H1 (cell line): Measurements from ENCODE around the gene ERFE. TPM values are rescaled to one million over a fixed set of nuclear protein-coding genes. Genes with fewer than 3 reads are reported as not detected.

Source experiments
- CTCF ChIA-PET: fragments of 300-600 bp; sonication (Branson Sonifier 250); formaldehyde crosslinking; loops from one replicate; lab custom pipeline; 2021; ENCODE audit not compliant: partially characterized antibody; lab: Charles Lee
- POLR2A ChIA-PET: fragments of 300-600 bp; sonication (Branson Sonifier 250); formaldehyde crosslinking; loops from one replicate; lab custom pipeline; 2021; ENCODE audit warnings: inconsistent platforms; ENCODE audit not compliant: partially characterized antibody; lab: Charles Lee
- DNase-seq, 2 experiments: peaks; one replicate each; pipeline versions ENCODE4 v3.0.0 to v3.0.0-alpha.2; 2010 to 2022; ENCODE audit warnings: low spot score in 2 of 2, low read depth in 1 of 2, mixed read lengths in 1 of 2
- FAIRE-seq: peaks from 2 replicates; lab custom pipeline; 2011; peaks lifted over from hg19 to GRCh38; lab: Jason Lieb, UNC
- H2AFZ ChIP-seq: 2 replicates; pipeline ENCODE4 v1.8.1; 2012; ENCODE audit warnings: low read length, inconsistent platforms
- H2AK5ac ChIP-seq: 2 replicates; pipeline ENCODE4 v1.6.1; 2013; ENCODE audit warnings: low read depth, low read length
- H2BK120ac ChIP-seq: replicated peaks from 2 replicates; pipeline ENCODE3; 2013; ENCODE audit warnings: low read depth, low read length, inconsistent platforms
- H2BK12ac ChIP-seq: 2 replicates; pipeline ENCODE4 v1.6.1; 2013; ENCODE audit warnings: low read depth, low read length
- H2BK15ac ChIP-seq: 2 replicates; pipeline ENCODE4 v1.6.1; 2013; ENCODE audit warnings: low read length
- H2BK20ac ChIP-seq: 2 replicates; pipeline ENCODE4 v1.6.1; 2013; ENCODE audit warnings: low read length
- H2BK5ac ChIP-seq: 2 replicates; pipeline ENCODE4 v1.6.1; 2013; ENCODE audit warnings: low read depth, low read length
- H3K14ac ChIP-seq: 2 replicates; pipeline ENCODE4 v1.6.1; 2013; ENCODE audit warnings: inconsistent platforms; ENCODE audit not compliant: insufficient read length
- H3K18ac ChIP-seq: 2 replicates; pipeline ENCODE4 v1.6.1; 2013; ENCODE audit warnings: low read length; ENCODE audit errors: extremely low read depth
- H3K23ac ChIP-seq: 2 replicates; pipeline ENCODE4 v1.6.1; 2013; ENCODE audit warnings: inconsistent platforms; ENCODE audit not compliant: insufficient read length
- H3K23me2 ChIP-seq: 2 replicates; pipeline ENCODE4 v1.6.1; 2013; ENCODE audit warnings: low read depth, low read length
- H3K27ac ChIP-seq: 2 replicates; pipeline ENCODE4 v1.6.1; 2011; ENCODE audit warnings: low read depth, low read length, inconsistent platforms
- H3K27me3 ChIP-seq, 4 experiments: replicated peaks in 1 of 4; 1 replicate in 1 of 4; 2 replicates in 3 of 4; pipeline versions ENCODE4 v1.6.1 to v1.8.1; 2011 to 2013; ENCODE audit warnings: low read length in 3 of 4, mild to moderate bottlenecking in 3 of 4, inconsistent platforms in 2 of 4, mixed read lengths in 2 of 4, moderate library complexity in 1 of 4; ENCODE audit not compliant: control insufficient read depth in 3 of 4, insufficient read depth in 3 of 4; ENCODE audit errors: extremely low read depth in 1 of 4
- H3K36me3 ChIP-seq, 4 experiments: 2 replicates each; pipeline versions ENCODE4 v1.6.1 to v1.8.1; 2011 to 2013; ENCODE audit warnings: mild to moderate bottlenecking in 4 of 4, low read length in 3 of 4, moderate library complexity in 2 of 4, control low read depth in 1 of 4, inconsistent platforms in 1 of 4; ENCODE audit not compliant: insufficient read depth in 4 of 4, control insufficient read depth in 2 of 4
- H3K4ac ChIP-seq: replicated peaks from 2 replicates; pipeline ENCODE3; 2013; ENCODE audit warnings: low read length, low read depth, mixed read lengths, inconsistent platforms; ENCODE audit not compliant: insufficient read length
- H3K4me1 ChIP-seq, 4 experiments: replicated peaks in 1 of 4; 1 replicate in 1 of 4; 2 replicates in 3 of 4; pipeline versions ENCODE4 v1.6.1 to v1.8.1; 2011 to 2013; ENCODE audit warnings: low read length in 3 of 4, inconsistent platforms in 2 of 4, mixed read lengths in 1 of 4; ENCODE audit not compliant: insufficient read depth in 4 of 4, control insufficient read depth in 3 of 4
- H3K4me2 ChIP-seq, 2 experiments: 2 replicates each; pipeline versions ENCODE4 v1.6.1 to v1.8.1; 2011 to 2013; ENCODE audit warnings: low read depth in 2 of 2, low read length in 2 of 2, control low read depth in 1 of 2, inconsistent platforms in 1 of 2, mild to moderate bottlenecking in 1 of 2; ENCODE audit not compliant: insufficient read depth in 1 of 2
- H3K4me3 ChIP-seq, 4 experiments: fragments of 200-600, 300-600 bp in 1 of 4; sonication (generic), shearing (Covaris generic), sonication (Bioruptor Twin) in 1 of 4; 2 replicates each; pipeline versions ENCODE4 v1.5.1 to v1.8.1; 2011 to 2016; ENCODE audit warnings: low read length in 4 of 4, low read depth in 3 of 4, control low read depth in 2 of 4, inconsistent platforms in 2 of 4, mild to moderate bottlenecking in 2 of 4, mixed read lengths in 1 of 4, moderate library complexity in 1 of 4; ENCODE audit not compliant: insufficient read depth in 2 of 4; ENCODE audit errors: extremely low read depth in 1 of 4
- H3K56ac ChIP-seq: replicated peaks from 2 replicates; pipeline ENCODE3; 2013; ENCODE audit warnings: low read depth, mild to moderate bottlenecking, mixed read lengths, low read length, inconsistent platforms; ENCODE audit not compliant: insufficient read length
- H3K79me1 ChIP-seq: 2 replicates; pipeline ENCODE4 v1.6.1; 2013; ENCODE audit warnings: low read depth, low read length, control low read depth
- H3K79me2 ChIP-seq, 2 experiments: 2 replicates each; pipeline versions ENCODE4 v1.6.1 to v1.8.1; 2012 to 2013; ENCODE audit warnings: low read length in 2 of 2, mild to moderate bottlenecking in 2 of 2, inconsistent platforms in 1 of 2; ENCODE audit not compliant: insufficient read depth in 2 of 2, control insufficient read depth in 1 of 2
- H3K9ac ChIP-seq, 4 experiments: replicated peaks in 1 of 4; 1 replicate in 1 of 4; 2 replicates in 3 of 4; pipeline versions ENCODE4 v1.6.1 to v1.8.1; 2011 to 2013; ENCODE audit warnings: low read depth in 3 of 4, low read length in 3 of 4, control low read depth in 2 of 4, mild to moderate bottlenecking in 2 of 4, moderate library complexity in 2 of 4, inconsistent platforms in 1 of 4; ENCODE audit errors: extremely low read depth in 1 of 4
- H3K9me3 ChIP-seq, 2 experiments: 2 replicates each; pipeline versions ENCODE4 v1.6.1 to v1.8.1; 2012 to 2013; ENCODE audit warnings: mild to moderate bottlenecking in 2 of 2, moderate library complexity in 2 of 2, control low read depth in 1 of 2, inconsistent platforms in 1 of 2, low read depth in 1 of 2, low read length in 1 of 2, mixed read lengths in 1 of 2; ENCODE audit not compliant: insufficient read depth in 2 of 2
- H4K20me1 ChIP-seq, 2 experiments: replicated peaks in 1 of 2; 2 replicates each; pipeline versions ENCODE3 to v1.8.1; 2011 to 2013; ENCODE audit warnings: inconsistent platforms in 2 of 2, low read length in 2 of 2, mild to moderate bottlenecking in 1 of 2; ENCODE audit not compliant: insufficient read depth in 2 of 2, control insufficient read depth in 1 of 2
- H4K5ac ChIP-seq: 2 replicates; pipeline ENCODE4 v1.6.1; 2013; ENCODE audit warnings: low read length, low read depth, mixed read lengths, inconsistent platforms; ENCODE audit not compliant: insufficient read length
- H4K8ac ChIP-seq: 2 replicates; pipeline ENCODE4 v1.8.0; 2013; ENCODE audit warnings: mild to moderate bottlenecking, moderate library complexity, low read length, inconsistent platforms; ENCODE audit not compliant: insufficient read depth; ENCODE audit errors: extremely low read depth
- H4K91ac ChIP-seq: replicated peaks from 2 replicates; pipeline ENCODE3; 2013; ENCODE audit warnings: low read length, mixed read lengths, inconsistent platforms; ENCODE audit not compliant: insufficient read length
- POU5F1 ChIP-seq: IDR thresholded peaks from 2 replicates; pipeline ENCODE4 v1.6.1; 2011; ENCODE audit warnings: low read depth, mild to moderate bottlenecking, low read length, moderate library complexity
- RAD21 ChIP-seq, 2 experiments: IDR thresholded peaks in 1 of 2; conservative IDR thresholded peaks in 1 of 2; 2 replicates each; pipeline ENCODE4 v1.6.1; 2011; ENCODE audit warnings: low read depth in 2 of 2, low read length in 2 of 2, improper control_type of control experiment in 1 of 2, inconsistent platforms in 1 of 2, mild to moderate bottlenecking in 1 of 2, moderate library complexity in 1 of 2
- WGBS, 2 experiments: shearing (Covaris generic) in 1 of 2; methylation state at CpG; one replicate each; pipeline versions ENCODE4 v1.1.6 to v1.1.7; 2013 to 2015; ENCODE audit warnings: low lambda C conversion rate in 2 of 2, mixed read lengths in 2 of 2, inconsistent platforms in 1 of 2, low coverage in 1 of 2, missing lambda C conversion rate in 1 of 2; ENCODE audit not compliant: insufficient replicate concordance in 2 of 2, insufficient coverage in 1 of 2, insufficient read length in 1 of 2; ENCODE audit errors: extremely low coverage in 1 of 2, missing lambda C conversion rate in 1 of 2; 5-methylcytosine and 5-hydroxymethylcytosine counted together
- polyA plus RNA-seq, 7 experiments: library from polyadenylated mRNA; depleted of rRNA in 3 of 7; stranded (reverse) in 5 of 7; unstranded in 2 of 7; fragments of >200 nt in 5 of 7; fragments of 200-250 nt in 2 of 7; gene quantifications; 1 replicate in 5 of 7; 2 replicates in 1 of 7; 4 replicates in 1 of 7; pipeline versions ENCODE4 v1.2.1 to v1.2.3, GENCODE V29; 2011 to 2013; ENCODE audit warnings: missing spikeins in 2 of 7, mixed read lengths in 2 of 7
- total RNA-seq: library from RNA; stranded (reverse); fragmentation: NEBNext Ultra II Directional; extraction: Animal tissue kit (Norgen Biotek cat#: 25700); gene quantifications from 2 replicates; pipeline ENCODE4 v1.2.1, GENCODE V29; 2021

The ERFE gene
- total and polyA plus RNA-seq, 2 of the 8 experiments (the other 6 are each of a cell fraction or from before 2014, with no cell fraction given): 2.5 to 3.6 TPM

- Histone ChIP-seq H2BK12ac (no peak overlapping the region), H2BK15ac (no peak overlapping the region), H2BK20ac (no peak overlapping the region), H3K23me2 (peaks cover 14% of the 10 kb centered on the region; the same call in 1 of the 2 replicates), H3K9me3 (peaks cover 0 to 5% of the 10 kb centered on the region in 2 experiments; a peak in 1 of 4 replicates), H3K4me2 (no peak overlapping the region), H3K27ac (no peak overlapping the region), H2AK5ac (no peak overlapping the region), H3K9ac (no peak overlapping the region), H3K56ac (no peak overlapping the region), H4K5ac (no peak overlapping the region), H4K91ac (no peak overlapping the region), H3K4me1 (peaks cover 0 to 2% (median 0%) of the 10 kb centered on the region in 4 experiments; a peak in 2 of 7 replicates), H3K79me2 (no peaks in the 10 kb centered on the region), H3K4me3 (no peak overlapping the region), H2AFZ (no peak overlapping the region), H3K14ac (no peak overlapping the region), H3K36me3 (no peaks in the 10 kb centered on the region), H2BK5ac (no peak overlapping the region), H4K8ac (no peak overlapping the region), H4K20me1 (no peaks in the 10 kb centered on the region), H3K79me1 (no peaks in the 10 kb centered on the region), H3K27me3 (no peaks in the 10 kb centered on the region), H3K23ac (no peak overlapping the region), H3K4ac (no peak overlapping the region), H3K18ac (no peak overlapping the region; the same call in 1 of the 2 replicates), H2BK120ac (no peak overlapping the region)
- FAIRE-seq: no peak
- WGBS, 2 experiments: 86% methylated on average over 32 of the region's 32 CpGs; no CpG with 5 or more reads in 1 of the 2 experiments
- POLR2A ChIA-PET: interaction anchor here (0.8 to 1.1 kb wide), 3 partner anchors 14 to 50 kb away, joined by 3 read pairs; partner anchors contain the start of gene ESPNL
- CTCF ChIA-PET: interaction anchor here (0.5 to 1.9 kb wide), 12 partner anchors 8 to 1805 kb away, joined by 3 to 6 read pairs (median 3); partner anchors contain the start of gene ESPNL
- TF ChIP-seq POU5F1: no peak
- TF ChIP-seq RAD21 (IDR thresholded peaks at IDR 0.05 in 1 of 2, conservative IDR thresholded peaks at IDR 0.05 in 1 of 2; ENCODE audit: low read depth in 2 of 2, low read length in 2 of 2): 0 out of 4 replicates have a peak, but pooled peaks of 1 of the 2 experiments have one; percentile 8
- no peak for DNase-seq
These were observed 43.7 kb upstream of the ERFE start for GRCh38 chr2:238114851-238115660.
